ENCODE data around the gene COPZ2. TPM values are rescaled to one million over a fixed set of nuclear protein-coding genes. Genes with fewer than 3 reads are reported as not detected.

The COPZ2 gene
- polyA plus RNA-seq, 3 donors = 4.2 to 12.2 (median 6.9) TPM

- peak overlapping the region; percentile 18 to 79 (median 38) for H3K4me3 ChIP-seq (replicated peaks in 1 of 3; ENCODE audit: low read depth in 2 of 3, low read length in 3 of 3)
- H3K79me2 ChIP-seq (ENCODE audit: insufficient read depth, low read length) = no peaks in the 10 kb centered on the region
- Mint-ChIP-seq H3K4me1 (peaks cover 40% of the 10 kb centered on the region), H3K27me3 (ENCODE audit: low read depth in 3 of 3) (peaks cover 26 to 46% (median 40%) of the 10 kb centered on the region in 3 donors), H3K4me3 (peak overlapping the region; percentile 82 to 95), H3K9me3 (peaks cover 0 to 2% (median 0%) of the 10 kb centered on the region in 7 donors), H3K36me3 (peaks cover 3 to 19% of the 10 kb centered on the region in 2 donors), H3K27ac (peak overlapping the region in 1 of 7 donors; percentile 73)
- peak in 2 of 3 donors; percentile 54 to 61 for DNase-seq
- H3K9me3 ChIP-seq (replicated peaks in 1 of 2; ENCODE audit: control insufficient read depth in 1 of 2, insufficient read depth in 1 of 2, low read length in 2 of 2) = no peaks in the 10 kb centered on the region
- peak overlapping the region; percentile 37 for H3K9ac ChIP-seq (ENCODE audit: insufficient read depth, low read length, poor library complexity, severe bottlenecking)
- H2AFZ ChIP-seq (ENCODE audit: insufficient read depth, low read depth, low read length, poor library complexity, severe bottlenecking) = peak overlapping the region; percentile 84
- H3K36me3 ChIP-seq (replicated peaks in 1 of 2; ENCODE audit: control insufficient read depth in 1 of 2, insufficient read depth in 2 of 2, low read length in 2 of 2) = no peaks in the 10 kb centered on the region
- TF ChIP-seq, protein P1, sequence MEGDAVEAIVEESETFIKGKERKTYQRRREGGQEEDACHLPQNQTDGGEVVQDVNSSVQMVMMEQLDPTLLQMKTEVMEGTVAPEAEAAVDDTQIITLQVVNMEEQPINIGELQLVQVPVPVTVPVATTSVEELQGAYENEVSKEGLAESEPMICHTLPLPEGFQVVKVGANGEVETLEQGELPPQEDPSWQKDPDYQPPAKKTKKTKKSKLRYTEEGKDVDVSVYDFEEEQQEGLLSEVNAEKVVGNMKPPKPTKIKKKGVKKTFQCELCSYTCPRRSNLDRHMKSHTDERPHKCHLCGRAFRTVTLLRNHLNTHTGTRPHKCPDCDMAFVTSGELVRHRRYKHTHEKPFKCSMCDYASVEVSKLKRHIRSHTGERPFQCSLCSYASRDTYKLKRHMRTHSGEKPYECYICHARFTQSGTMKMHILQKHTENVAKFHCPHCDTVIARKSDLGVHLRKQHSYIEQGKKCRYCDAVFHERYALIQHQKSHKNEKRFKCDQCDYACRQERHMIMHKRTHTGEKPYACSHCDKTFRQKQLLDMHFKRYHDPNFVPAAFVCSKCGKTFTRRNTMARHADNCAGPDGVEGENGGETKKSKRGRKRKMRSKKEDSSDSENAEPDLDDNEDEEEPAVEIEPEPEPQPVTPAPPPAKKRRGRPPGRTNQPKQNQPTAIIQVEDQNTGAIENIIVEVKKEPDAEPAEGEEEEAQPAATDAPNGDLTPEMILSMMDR (IDR thresholded peaks at IDR 0.05) = no peak
- intact Hi-C loops (cut with micrococcal nuclease) = no loop called here
- peak overlapping the region; percentile 96 for H3K4me2 ChIP-seq (replicated peaks; ENCODE audit: extremely low read depth, low read length, poor library complexity, severe bottlenecking)
- no peak overlapping the region for H3K27ac ChIP-seq (ENCODE audit: low read depth in 1 of 2, low read length in 2 of 2)
- H4K20me1 ChIP-seq (ENCODE audit: insufficient read depth, low read length) = no peaks in the 10 kb centered on the region
- 0% methylated on average over 20 of the region's 34 CpGs for WGBS (ENCODE audit: insufficient coverage)
- peaks cover 24 to 43% of the 10 kb centered on the region in 2 donors for H3K4me1 ChIP-seq (ENCODE audit: control insufficient read depth in 1 of 2, insufficient read depth in 2 of 2, low read length in 2 of 2)
- H3K27me3 ChIP-seq (ENCODE audit: control insufficient read depth in 2 of 2, insufficient read depth in 2 of 2, low read length in 2 of 2) = peaks cover 4 to 26% of the 10 kb centered on the region in 2 donors
These were observed 25.5 kb downstream of the COPZ2 start for GRCh38 chr17:48012151-48012520.

- TF ChIP-seq, protein P1 (IDR thresholded peaks at IDR 0.05) = peak; percentile 49
- Mint-ChIP-seq H3K27ac (peak overlapping the region in 2 of 7 donors; percentile 15 to 73), H3K36me3 (peaks cover 3 to 19% of the 10 kb centered on the region in 2 donors), H3K9me3 (peaks cover 0 to 2% (median 0%) of the 10 kb centered on the region in 7 donors), H3K27me3 (ENCODE audit: low read depth in 3 of 3) (peaks cover 26 to 46% (median 40%) of the 10 kb centered on the region in 3 donors), H3K4me1 (peaks cover 42% of the 10 kb centered on the region), H3K4me3 (peak overlapping the region; percentile 82 to 95)
- Histone ChIP-seq H3K79me2 (ENCODE audit: insufficient read depth, low read length) (no peaks in the 10 kb centered on the region), H3K4me1 (ENCODE audit: control insufficient read depth in 1 of 2, insufficient read depth in 2 of 2, low read length in 2 of 2) (peaks cover 26 to 44% of the 10 kb centered on the region in 2 donors), H3K4me2 (replicated peaks; ENCODE audit: extremely low read depth, low read length, poor library complexity, severe bottlenecking) (peak overlapping the region; percentile 96), H2AFZ (ENCODE audit: insufficient read depth, low read depth, low read length, poor library complexity, severe bottlenecking) (peak overlapping the region; percentile 84), H4K20me1 (ENCODE audit: insufficient read depth, low read length) (no peaks in the 10 kb centered on the region), H3K27ac (ENCODE audit: low read depth in 1 of 2, low read length in 2 of 2) (no peak overlapping the region), H3K27me3 (ENCODE audit: control insufficient read depth in 2 of 2, insufficient read depth in 2 of 2, low read length in 2 of 2) (peaks cover 4 to 26% of the 10 kb centered on the region in 2 donors), H3K4me3 (replicated peaks in 1 of 3; ENCODE audit: low read depth in 2 of 3, low read length in 3 of 3) (peak overlapping the region; percentile 31 to 79 (median 38)), H3K9ac (ENCODE audit: insufficient read depth, low read length, poor library complexity, severe bottlenecking) (peak overlapping the region; percentile 37), H3K9me3 (replicated peaks in 1 of 2; ENCODE audit: control insufficient read depth in 1 of 2, insufficient read depth in 1 of 2, low read length in 2 of 2) (no peaks in the 10 kb centered on the region), H3K36me3 (replicated peaks in 1 of 2; ENCODE audit: control insufficient read depth in 1 of 2, insufficient read depth in 2 of 2, low read length in 2 of 2) (no peaks in the 10 kb centered on the region)
- WGBS (ENCODE audit: insufficient coverage) = 6% methylated on average over 15 of the region's 23 CpGs
- intact Hi-C loops (cut with micrococcal nuclease) = no loop called here
- peak in 2 of 3 donors; percentile 27 to 34 for DNase-seq
These were observed 26.0 kb downstream of the COPZ2 start for GRCh38 chr17:48011405-48012150.
